ENCODE results near the gene ZNF664.

The ZNF664 gene

DNA sequence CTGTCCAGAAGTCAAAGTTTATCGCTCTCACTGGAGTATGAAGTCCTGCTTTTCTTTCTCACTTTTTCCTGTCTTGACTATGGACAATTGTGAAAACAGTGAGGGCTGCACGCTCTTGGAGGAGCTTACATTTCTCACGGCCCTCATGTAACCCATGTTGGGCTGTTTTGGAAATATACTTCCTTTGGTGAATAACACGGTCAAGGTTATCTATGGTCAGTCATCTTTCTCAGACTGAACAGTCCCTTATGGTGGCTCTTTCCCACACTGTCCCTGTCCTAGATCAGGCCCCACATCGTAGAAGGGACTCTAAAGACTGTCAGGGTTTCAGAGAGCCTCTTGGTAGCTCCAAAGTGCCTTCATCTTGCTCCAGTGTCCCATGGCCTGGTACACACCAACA, 7.6 kb upstream of the ZNF664 start:
- Histone ChIP-seq H3K4me2 (ENCODE audit: low read length) (no peak overlapping the region), H4K20me1 (ENCODE audit: control insufficient read depth, insufficient read depth, low read depth, low read length) (no peaks in the 10 kb centered on the region), H3K27ac (ENCODE audit: low read depth, low read length) (no peak overlapping the region), H3K79me2 (ENCODE audit: control insufficient read depth, low read length) (no peaks in the 10 kb centered on the region), H3F3A (ENCODE audit: control insufficient read depth, insufficient read depth) (peaks cover 3% of the 10 kb centered on the region; the same call in 1 of the 2 replicates), H3K9me3 (ENCODE audit: control insufficient read depth, insufficient read depth, low read length) (no peaks in the 10 kb centered on the region), H3K4me3 (ENCODE audit: low read length) (no peak overlapping the region), H3K9me2 (replicated peaks; ENCODE audit: control insufficient read depth, low read length) (no peaks in the 10 kb centered on the region), H3K27me3 (ENCODE audit: control insufficient read depth, low read length) (peaks cover 3% of the 10 kb centered on the region; the same call in 1 of the 2 replicates), H3K36me3 (ENCODE audit: control insufficient read depth, low read length) (no peaks in the 10 kb centered on the region), H3K4me1 (ENCODE audit: control insufficient read depth, low read length) (no peaks in the 10 kb centered on the region)
- TF ChIP-seq CTCF (IDR thresholded peaks at IDR 0.05; ENCODE audit: low read depth, low read length, poor library complexity, severe bottlenecking) (no peak), EZH2phosphoT487 (IDR thresholded peaks at IDR 0.05; ENCODE audit: borderline replicate concordance, low read length) (no peak)

GRCh38 chr12:123966596-123966995, 6.4 kb upstream of the ZNF664 start:
- no peak overlapping the region for H3K27ac ChIP-seq (ENCODE audit: low read depth, low read length)
- H4K20me1 ChIP-seq (ENCODE audit: control insufficient read depth, insufficient read depth, low read depth, low read length) = no peaks in the 10 kb centered on the region
- H3K4me3 ChIP-seq (ENCODE audit: low read length) = no peak overlapping the region
- peaks cover 10% of the 10 kb centered on the region for H3F3A ChIP-seq (ENCODE audit: control insufficient read depth, insufficient read depth)
- H3K4me1 ChIP-seq (ENCODE audit: control insufficient read depth, low read length) = peaks cover 3% of the 10 kb centered on the region
- peaks cover 4% of the 10 kb centered on the region; the same call in 1 of the 2 replicates for H3K27me3 ChIP-seq (ENCODE audit: control insufficient read depth, low read length)
- TF ChIP-seq CTCF (IDR thresholded peaks at IDR 0.05; ENCODE audit: low read depth, low read length, poor library complexity, severe bottlenecking) (no peak), EZH2phosphoT487 (IDR thresholded peaks at IDR 0.05; ENCODE audit: borderline replicate concordance, low read length) (no peak)
- H3K4me2 ChIP-seq (ENCODE audit: low read length) = no peak overlapping the region
- H3K36me3 ChIP-seq (ENCODE audit: control insufficient read depth, low read length) = no peaks in the 10 kb centered on the region
- no peaks in the 10 kb centered on the region for H3K9me3 ChIP-seq (ENCODE audit: control insufficient read depth, insufficient read depth, low read length)
- H3K9me2 ChIP-seq (replicated peaks; ENCODE audit: control insufficient read depth, low read length) = no peaks in the 10 kb centered on the region
- no peaks in the 10 kb centered on the region for H3K79me2 ChIP-seq (ENCODE audit: control insufficient read depth, low read length)

DNA sequence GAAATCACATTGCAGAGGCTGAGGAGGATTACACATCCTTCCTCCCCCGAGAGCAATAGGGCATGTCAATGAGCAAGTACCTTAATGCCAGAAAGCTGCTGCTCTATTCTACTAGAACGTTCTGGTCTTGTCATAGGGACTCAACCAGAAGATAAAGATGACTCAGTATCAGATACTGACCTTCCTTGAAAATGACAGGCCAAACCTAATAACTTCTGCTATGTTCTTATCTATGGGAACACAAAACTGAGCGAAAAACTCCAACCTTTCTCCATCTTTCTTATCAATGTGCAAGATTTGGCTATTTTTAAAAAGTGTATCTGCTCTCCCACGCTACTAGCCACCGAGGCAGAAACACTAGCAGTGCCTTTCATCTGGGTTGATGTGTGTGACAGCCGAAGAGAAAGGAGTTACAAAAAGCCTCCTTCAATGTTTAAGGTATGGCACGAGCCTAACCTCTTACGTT, 5.9 kb upstream of the ZNF664 start:
- no peaks in the 10 kb centered on the region for H4K20me1 ChIP-seq (ENCODE audit: control insufficient read depth, insufficient read depth, low read depth, low read length)
- no peak overlapping the region for H3K27ac ChIP-seq (ENCODE audit: low read depth, low read length)
- no peaks in the 10 kb centered on the region for H3K9me2 ChIP-seq (replicated peaks; ENCODE audit: control insufficient read depth, low read length)
- H3K27me3 ChIP-seq (ENCODE audit: control insufficient read depth, low read length) = peaks cover 4% of the 10 kb centered on the region; the same call in 1 of the 2 replicates
- no peaks in the 10 kb centered on the region for H3K9me3 ChIP-seq (ENCODE audit: control insufficient read depth, insufficient read depth, low read length)
- peaks cover 6% of the 10 kb centered on the region for H3K4me1 ChIP-seq (ENCODE audit: control insufficient read depth, low read length)
- TF ChIP-seq CTCF (IDR thresholded peaks at IDR 0.05; ENCODE audit: low read depth, low read length, poor library complexity, severe bottlenecking) (no peak), EZH2phosphoT487 (IDR thresholded peaks at IDR 0.05; ENCODE audit: borderline replicate concordance, low read length) (no peak)
- no peak overlapping the region for H3K4me3 ChIP-seq (ENCODE audit: low read length)
- peaks cover 10% of the 10 kb centered on the region for H3F3A ChIP-seq (ENCODE audit: control insufficient read depth, insufficient read depth)
- H3K4me2 ChIP-seq (ENCODE audit: low read length) = no peak overlapping the region
- no peaks in the 10 kb centered on the region for H3K36me3 ChIP-seq (ENCODE audit: control insufficient read depth, low read length)
- H3K79me2 ChIP-seq (ENCODE audit: control insufficient read depth, low read length) = no peaks in the 10 kb centered on the region

All from DOHH2 (cell line).